ENCODE results near the gene NPR2.
A peak's percentile ranks its signal among the peaks of the same experiment; 100 is the strongest.

The NPR2 gene

GRCh38 chr9:35757892-35758275 is 33.5 kb upstream of the NPR2 start:
- no peak overlapping the region for H2AFZ ChIP-seq (ENCODE audit: low read depth, low read length)
- no peaks in the 10 kb centered on the region for H3K9me3 ChIP-seq (ENCODE audit: insufficient read depth, low read length, severe bottlenecking)
- TF ChIP-seq CTCF (IDR thresholded peaks at IDR 0.05; ENCODE audit: borderline replicate concordance, extremely low read depth, low read length, poor library complexity, severe bottlenecking) (no peak), EZH2 (IDR thresholded peaks at IDR 0.05; ENCODE audit: borderline replicate concordance, low read depth, low read length, severe bottlenecking) (no peak)
- peak overlapping the region; percentile 69 to 76; a peak in 2 of 4 replicates for H3K4me3 ChIP-seq (ENCODE audit: low read depth in 1 of 2, low read length in 2 of 2)
- H3K4me1 ChIP-seq (ENCODE audit: insufficient read depth, low read length) = peaks cover 34% of the 10 kb centered on the region
- no peak for DNase-seq
- peaks cover 7% of the 10 kb centered on the region for H3K36me3 ChIP-seq (ENCODE audit: insufficient read depth, low read length)
- H4K20me1 ChIP-seq (ENCODE audit: insufficient read depth, low read length) = peaks cover 4% of the 10 kb centered on the region; the same call in 1 of the 2 replicates
- H3K27ac ChIP-seq (ENCODE audit: low read length) = no peak overlapping the region; the same call in 1 of the 2 replicates
- peak overlapping the region; percentile 83 for H3K9ac ChIP-seq (ENCODE audit: low read depth, low read length)
- no peaks in the 10 kb centered on the region for H3K27me3 ChIP-seq (ENCODE audit: insufficient read depth, low read length, poor library complexity)
- peak overlapping the region; percentile 94 for H3K4me2 ChIP-seq (ENCODE audit: insufficient read depth, low read length)
- H3K79me2 ChIP-seq (ENCODE audit: insufficient read depth, low read length) = peaks cover 53% of the 10 kb centered on the region
- no peak for ATAC-seq (ENCODE audit: insufficient read depth, low read depth)

DNA sequence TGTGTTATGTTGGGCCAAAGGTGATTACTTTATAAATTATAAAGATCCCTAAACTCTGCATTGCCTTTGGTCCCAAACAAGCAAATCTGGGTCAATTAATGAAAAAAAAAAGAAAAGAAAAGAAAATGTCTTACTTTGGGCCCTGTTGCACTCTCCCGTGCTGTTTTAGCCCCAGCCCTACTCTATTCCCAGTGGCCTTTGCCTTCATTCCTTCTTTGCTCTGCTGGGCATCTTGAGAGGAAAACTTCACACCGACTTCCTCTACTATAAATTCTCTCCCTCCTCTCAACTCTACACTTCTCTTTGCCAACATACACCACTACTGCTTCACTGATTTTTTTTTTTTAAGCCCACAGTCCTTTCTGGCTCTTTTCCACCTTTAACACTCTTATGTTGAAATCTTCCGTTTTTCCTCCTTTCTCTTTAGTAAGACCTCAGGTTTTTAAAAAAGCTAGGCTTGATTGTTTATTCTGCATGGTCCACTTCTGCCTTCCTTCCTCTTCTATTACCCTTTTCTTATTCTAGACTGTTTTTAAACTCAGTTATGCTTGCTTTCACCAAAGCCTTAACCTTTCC is 32.8 kb upstream of the NPR2 start:
- Histone ChIP-seq H2AFZ (ENCODE audit: low read depth, low read length) (no peak overlapping the region), H3K27me3 (ENCODE audit: insufficient read depth, low read length, poor library complexity) (no peaks in the 10 kb centered on the region), H3K4me3 (ENCODE audit: low read depth in 1 of 2, low read length in 2 of 2) (no peak overlapping the region), H3K79me2 (ENCODE audit: insufficient read depth, low read length) (peaks cover 58% of the 10 kb centered on the region), H3K27ac (ENCODE audit: low read length) (no peak overlapping the region; the same call in 1 of the 2 replicates), H3K9ac (ENCODE audit: low read depth, low read length) (no peak overlapping the region), H4K20me1 (ENCODE audit: insufficient read depth, low read length) (peaks cover 4% of the 10 kb centered on the region; the same call in 1 of the 2 replicates), H3K4me1 (ENCODE audit: insufficient read depth, low read length) (peaks cover 34% of the 10 kb centered on the region), H3K9me3 (ENCODE audit: insufficient read depth, low read length, severe bottlenecking) (no peaks in the 10 kb centered on the region), H3K36me3 (ENCODE audit: insufficient read depth, low read length) (peaks cover 3% of the 10 kb centered on the region; the same call in 1 of the 2 replicates), H3K4me2 (ENCODE audit: insufficient read depth, low read length) (no peak overlapping the region)
- no peak for DNase-seq
- ATAC-seq (ENCODE audit: insufficient read depth, low read depth) = no peak
- TF ChIP-seq EZH2 (IDR thresholded peaks at IDR 0.05; ENCODE audit: borderline replicate concordance, low read depth, low read length, severe bottlenecking) (no peak), CTCF (IDR thresholded peaks at IDR 0.05; ENCODE audit: borderline replicate concordance, extremely low read depth, low read length, poor library complexity, severe bottlenecking) (no peak)

DNA sequence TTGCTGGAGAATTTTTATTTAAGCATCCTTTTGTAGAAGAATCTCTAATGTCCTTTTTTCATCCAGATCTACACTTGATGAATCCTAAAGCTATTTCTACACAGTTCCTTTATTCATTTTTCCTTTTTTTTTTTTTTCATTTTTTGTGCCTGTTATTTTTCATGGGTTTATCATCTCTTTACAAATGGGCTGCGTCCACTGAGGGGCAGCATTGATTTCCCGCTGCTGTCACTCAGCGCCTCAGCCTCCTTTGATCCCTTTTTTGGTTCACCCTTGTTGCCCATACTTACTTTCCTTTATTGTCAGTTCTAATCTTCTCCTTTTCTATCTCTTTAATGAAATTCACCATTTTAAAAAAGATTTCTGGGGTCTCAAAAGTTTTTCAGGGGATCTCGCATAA is 31.6 kb upstream of the NPR2 start:
- Histone ChIP-seq H3K79me2 (ENCODE audit: insufficient read depth, low read length) (peaks cover 62% of the 10 kb centered on the region), H3K36me3 (ENCODE audit: insufficient read depth, low read length) (peaks cover 3% of the 10 kb centered on the region; the same call in 1 of the 2 replicates), H3K4me1 (ENCODE audit: insufficient read depth, low read length) (peaks cover 34% of the 10 kb centered on the region), H3K4me2 (ENCODE audit: insufficient read depth, low read length) (no peak overlapping the region), H3K9me3 (ENCODE audit: insufficient read depth, low read length, severe bottlenecking) (no peaks in the 10 kb centered on the region), H4K20me1 (ENCODE audit: insufficient read depth, low read length) (peaks cover 4% of the 10 kb centered on the region; the same call in 1 of the 2 replicates), H3K27ac (ENCODE audit: low read length) (no peak overlapping the region), H3K9ac (ENCODE audit: low read depth, low read length) (no peak overlapping the region), H3K27me3 (ENCODE audit: insufficient read depth, low read length, poor library complexity) (no peaks in the 10 kb centered on the region), H3K4me3 (ENCODE audit: low read depth in 1 of 2, low read length in 2 of 2) (no peak overlapping the region), H2AFZ (ENCODE audit: low read depth, low read length) (no peak overlapping the region)
- no peak for TF ChIP-seq EZH2 (IDR thresholded peaks at IDR 0.05; ENCODE audit: borderline replicate concordance, low read depth, low read length, severe bottlenecking)
- no peak for TF ChIP-seq CTCF (IDR thresholded peaks at IDR 0.05; ENCODE audit: borderline replicate concordance, extremely low read depth, low read length, poor library complexity, severe bottlenecking)
- ATAC-seq (ENCODE audit: insufficient read depth, low read depth) = no peak
- no peak for DNase-seq

Data from DND-41 (cell line).